NCI-H510A (cell line): Measurements from ENCODE around the gene OGDHL.
"Not testable (repeated sequence)": the region's sequence is repeated elsewhere in the genome, so short reads cannot be mapped to it uniquely, and the experiment has no call there.

Experiments
- DNase-seq: peaks from one replicate; lab custom pipeline; 2025; lab: John Stamatoyannopoulos, UW

The OGDHL gene

GRCh38 chr10:49756031-49756430 is 6.1 kb downstream of the OGDHL start:
- no peak for DNase-seq

- not testable (repeated sequence) for DNase-seq
Measured at GRCh38 chr10:49754951-49755350, 7.2 kb downstream of the OGDHL start.

GRCh38 chr10:49752584-49752983 is 9.5 kb downstream of the OGDHL start:
- no peak for DNase-seq

GRCh38 chr10:49751636-49752510 is 10.2 kb downstream of the OGDHL start:
- no peak for DNase-seq

- DNase-seq, result no peak
Measured at GRCh38 chr10:49751216-49751615, 10.9 kb downstream of the OGDHL start.

- DNase-seq, result no peak
Measured at GRCh38 chr10:49750546-49750945, 11.6 kb downstream of the OGDHL start.

GRCh38 chr10:49749556-49750491 is 12.3 kb downstream of the OGDHL start:
- no peak for DNase-seq

- no peak for DNase-seq
Measured at GRCh38 chr10:49749144-49749543, 13.0 kb downstream of the OGDHL start.

GRCh38 chr10:49748006-49748405 is 14.1 kb downstream of the OGDHL start:
- no peak for DNase-seq

- DNase-seq, result no peak
Measured at GRCh38 chr10:49747303-49747646, 14.8 kb downstream of the OGDHL start.

- no peak for DNase-seq
Measured at GRCh38 chr10:49746626-49747302, 15.4 kb downstream of the OGDHL start.

GRCh38 chr10:49745756-49746155 is 16.4 kb downstream of the OGDHL start:
- DNase-seq, result no peak

GRCh38 chr10:49744924-49745605 is 17.1 kb downstream of the OGDHL start:
- no peak for DNase-seq

GRCh38 chr10:49744091-49744685 is 17.9 kb downstream of the OGDHL start:
- DNase-seq, result no peak

- DNase-seq, result no peak
Measured at GRCh38 chr10:49743464-49744075, 18.6 kb downstream of the OGDHL start.

- DNase-seq, result no peak
Measured at GRCh38 chr10:49742683-49743463, 19.2 kb downstream of the OGDHL start.

- no peak for DNase-seq
Measured at GRCh38 chr10:49741108-49741995, 20.8 kb downstream of the OGDHL start.

GRCh38 chr10:49740346-49741107 is 21.6 kb downstream of the OGDHL start:
- no peak for DNase-seq
